HCT116 (cell line): ENCODE data around the gene POLR3H. TPM values are rescaled to one million over a fixed set of nuclear protein-coding genes. Genes with fewer than 3 reads are reported as not detected.

ENCODE experiments used
- ATAC-seq: fragments of 200-7000 bp; cut with Tn5 transposase; 2 replicates; pipeline ENCODE4 v1.9.1; 2020; ENCODE audit warnings: mild to moderate bottlenecking, moderate library complexity
- BruUV-seq: library from RNA; stranded (reverse); fragments of 400-500 nt; replicated peaks from 2 replicates; lab custom pipeline; 2021; lab: Mats Ljungman, UMichigan
- CTCF ChIA-PET: fragments of 300-600 bp; sonication (Branson Sonifier 250); formaldehyde crosslinking; loops from one replicate; lab custom pipeline; 2021; ENCODE audit warnings: antibody characterized with exemption; lab: Charles Lee
- POLR2A ChIA-PET: fragments of 300-600, 350-600 bp; sonication (Branson Sonifier 250); formaldehyde crosslinking; loops from one replicate; lab custom pipeline; 2021; ENCODE audit warnings: antibody characterized with exemption; lab: Charles Lee
- RAD21 ChIA-PET, 2 experiments: fragments of 300-600 bp; sonication (Branson Sonifier 250); formaldehyde crosslinking; loops; one replicate each; lab custom pipeline; 2023; ENCODE audit warnings: low total read pairs in 2 of 2; ENCODE audit not compliant: uncharacterized antibody in 2 of 2, unreplicated experiment in 2 of 2, low non-redundant PET in 1 of 2; lab: Charles Lee
- DNase-seq: peaks from one replicate; pipeline ENCODE4 v3.0.0-alpha.2; 2010; ENCODE audit warnings: low read depth, low spot score
- H2AFZ ChIP-seq: fragments of 200-600 bp; shearing (Covaris generic), sonication (generic); 2 replicates; pipeline ENCODE4 v1.6.1; 2017; ENCODE audit warnings: low read depth, mixed run types, mixed read lengths, antibody characterized with exemption, low read length; ENCODE audit not compliant: poor library complexity, severe bottlenecking
- H3K27ac ChIP-seq: 2 replicates; pipeline ENCODE4 v1.5.1; 2012; ENCODE audit warnings: low read depth, low read length
- H3K27me3 ChIP-seq: fragments of 200-600 bp; sonication (generic); 2 replicates; pipeline ENCODE4 v1.6.1; 2016; ENCODE audit warnings: mixed run types, low read length, mixed read lengths; ENCODE audit not compliant: insufficient read depth
- H3K36me3 ChIP-seq, 2 experiments: fragments of 200-500 bp in 1 of 2; fragments of 200-600 bp in 1 of 2; sonication (Bioruptor generic) in 1 of 2; sonication (generic) in 1 of 2; 2 replicates each; pipeline versions ENCODE4 v1.5.1 to v1.6.1; 2014 to 2016; ENCODE audit warnings: low read length in 2 of 2, inconsistent platforms in 1 of 2, mixed read lengths in 1 of 2, mixed run types in 1 of 2; ENCODE audit not compliant: insufficient read depth in 2 of 2, control insufficient read depth in 1 of 2
- H3K4me1 ChIP-seq, 2 experiments: fragments of 200-600 bp in 1 of 2; sonication (generic) in 1 of 2; 2 replicates each; pipeline versions ENCODE4 v1.5.1 to v1.6.1; 2012 to 2017; ENCODE audit warnings: low read length in 2 of 2, inconsistent platforms in 1 of 2, mild to moderate bottlenecking in 1 of 2, mixed read lengths in 1 of 2, mixed run types in 1 of 2, moderate library complexity in 1 of 2; ENCODE audit not compliant: insufficient read depth in 2 of 2, control insufficient read depth in 1 of 2
- H3K4me2 ChIP-seq: fragments of 200-600 bp; sonication (generic); 2 replicates; pipeline ENCODE4 v1.6.1; 2017; ENCODE audit warnings: mixed run types, low read length, mixed read lengths
- H3K4me3 ChIP-seq, 2 experiments: fragments of 200-600 bp in 1 of 2; sonication (generic) in 1 of 2; replicated peaks in 1 of 2; 2 replicates each; pipeline ENCODE4 v1.5.1; 2011 to 2016; ENCODE audit warnings: low read length in 2 of 2, control low read depth in 1 of 2, low read depth in 1 of 2, mild to moderate bottlenecking in 1 of 2, mixed read lengths in 1 of 2, mixed run types in 1 of 2
- H3K79me2 ChIP-seq: fragments of 200-600 bp; sonication (generic); 2 replicates; pipeline ENCODE4 v1.6.1; 2017; ENCODE audit warnings: mild to moderate bottlenecking, mixed run types, low read length, moderate library complexity, mixed read lengths; ENCODE audit not compliant: insufficient read depth
- H3K9ac ChIP-seq: fragments of 200-600 bp; sonication (generic); 2 replicates; pipeline ENCODE4 v1.6.1; 2016; ENCODE audit warnings: low read length, mixed read lengths
- H3K9me2 ChIP-seq: fragments of 200-600 bp; sonication (generic), shearing (Covaris generic); 2 replicates; pipeline ENCODE4 v1.6.1; 2017; ENCODE audit warnings: mixed run types, mild to moderate bottlenecking, moderate library complexity; ENCODE audit not compliant: insufficient read depth
- H3K9me3 ChIP-seq, 2 experiments: fragments of 200-500 bp in 1 of 2; fragments of 200-600 bp in 1 of 2; sonication (Bioruptor generic) in 1 of 2; sonication (generic) in 1 of 2; 2 replicates each; pipeline ENCODE4 v1.6.1; 2014 to 2017; ENCODE audit warnings: low read length in 2 of 2, mixed read lengths in 2 of 2, inconsistent platforms in 1 of 2, low read depth in 1 of 2, mild to moderate bottlenecking in 1 of 2, mixed run types in 1 of 2, moderate library complexity in 1 of 2; ENCODE audit not compliant: control insufficient read depth in 1 of 2, insufficient read depth in 1 of 2
- H4K20me1 ChIP-seq: fragments of 200-600 bp; sonication (generic), shearing (Covaris generic); 2 replicates; pipeline ENCODE4 v1.6.1; 2017; ENCODE audit warnings: mixed run types, mild to moderate bottlenecking, moderate library complexity; ENCODE audit not compliant: insufficient read depth
- CBX3 ChIP-seq: IDR thresholded peaks from 2 replicates; pipeline ENCODE4 v1.6.1; 2012; ENCODE audit warnings: low read depth
- EGR1 ChIP-seq: IDR thresholded peaks from 2 replicates; pipeline ENCODE4 v1.6.1; 2012; ENCODE audit warnings: low read depth
- ELF1 ChIP-seq: IDR thresholded peaks from 2 replicates; pipeline ENCODE4 v1.6.1; 2012; ENCODE audit warnings: low read depth, borderline replicate concordance
- EZH2phosphoT487 ChIP-seq: fragments of 200-600 bp; IDR thresholded peaks from 2 replicates; pipeline ENCODE4 v1.6.1; 2018; ENCODE audit warnings: antibody characterized with exemption, borderline replicate concordance
- JUND ChIP-seq: IDR thresholded peaks from 2 replicates; pipeline ENCODE4 v1.6.1; 2012
- POLR2A ChIP-seq: IDR thresholded peaks from 2 replicates; pipeline ENCODE4 v1.7.0; 2011; ENCODE audit warnings: borderline replicate concordance; ENCODE audit not compliant: insufficient read depth, insufficient read length; ENCODE audit errors: extremely low read depth
- POLR2AphosphoS5 ChIP-seq: IDR thresholded peaks from 2 replicates; pipeline ENCODE4 v1.6.1; 2011; ENCODE audit warnings: mild to moderate bottlenecking, low read depth, low read length, moderate library complexity
- RAD21 ChIP-seq: IDR thresholded peaks from 2 replicates; pipeline ENCODE4 v1.6.1; 2012; ENCODE audit warnings: low read depth, mild to moderate bottlenecking
- SIN3A ChIP-seq: IDR thresholded peaks from 2 replicates; pipeline ENCODE4 v1.6.1; 2012; ENCODE audit warnings: low read depth
- SP1 ChIP-seq: IDR thresholded peaks from 2 replicates; pipeline ENCODE4 v1.6.1; 2012; ENCODE audit warnings: low read depth
- SRF ChIP-seq: IDR thresholded peaks from 2 replicates; pipeline ENCODE4 v1.6.1; 2012; ENCODE audit warnings: low read depth
- TCF7L2 ChIP-seq: IDR thresholded peaks from 2 replicates; pipeline ENCODE4 v1.7.0; 2011; ENCODE audit warnings: borderline replicate concordance, inconsistent platforms; ENCODE audit not compliant: insufficient read depth, insufficient read length; ENCODE audit errors: extremely low read depth
- ZNF274 ChIP-seq: fragments of 200-500 bp; sonication (Bioruptor generic); IDR thresholded peaks from 2 replicates; pipeline ENCODE4 v1.6.1; 2014; ENCODE audit warnings: mild to moderate bottlenecking, low read depth, low read length, inconsistent platforms
- intact Hi-C: fragments of 100-400 bp; cut with micrococcal nuclease; formaldehyde crosslinking; loops from 2 replicates; pipeline ENCODE4 v1.10.0; 2022
- total RNA-seq: library from RNA; stranded (reverse); gene quantifications from one replicate; pipeline ENCODE4 v1.2.1, GENCODE V29; 2021; ENCODE audit not compliant: unreplicated experiment
- TF ChIP-seq, protein P1 (sequence below): IDR thresholded peaks from 2 replicates; pipeline ENCODE4 v1.6.1; 2012; ENCODE audit warnings: low read depth
- TF ChIP-seq, protein P2 (sequence below): IDR thresholded peaks from 2 replicates; pipeline ENCODE4 v1.6.1; 2011; ENCODE audit warnings: mild to moderate bottlenecking, low read length, moderate library complexity; ENCODE audit not compliant: insufficient replicate concordance; ENCODE audit errors: extremely low read depth
- TF ChIP-seq, protein P3 (sequence below): IDR thresholded peaks from 2 replicates; pipeline ENCODE4 v1.6.1; 2012

POLR3H gene
- total RNA-seq, 1 experiment from 2014 or later = 62.1 TPM

DNA sequence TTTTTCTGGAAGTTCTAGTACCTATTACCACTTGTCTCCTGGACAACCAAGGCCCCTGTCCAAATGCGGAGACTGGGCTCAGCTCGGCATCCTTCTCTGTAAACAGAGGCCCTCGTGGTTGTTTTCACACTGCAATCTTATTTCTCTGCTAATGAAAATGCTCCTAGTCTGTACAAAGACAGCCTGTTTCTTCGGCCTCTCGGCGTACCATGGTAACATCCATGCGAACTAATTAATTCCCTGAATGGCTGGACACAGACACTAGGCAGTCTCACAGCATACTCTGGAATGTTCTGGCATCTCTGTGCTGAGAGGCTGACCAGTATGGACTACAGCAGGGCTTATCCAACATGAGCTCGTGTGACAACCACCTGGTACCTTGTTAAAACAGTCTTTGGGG lies 5.7 kb downstream of the POLR3H start:
- H3K9me3 ChIP-seq = no peaks in the 10 kb centered on the region
- TF ChIP-seq POLR2A (no peak), CBX3 (no peak), SIN3A (no peak), EGR1 (no peak), EZH2phosphoT487 (no peak), SP1 (no peak), JUND (no peak), ZNF274 (no peak), ELF1 (no peak), RAD21 (no peak), TCF7L2 (no peak), SRF (no peak), POLR2AphosphoS5 (no peak)
- TF ChIP-seq, protein P1, sequence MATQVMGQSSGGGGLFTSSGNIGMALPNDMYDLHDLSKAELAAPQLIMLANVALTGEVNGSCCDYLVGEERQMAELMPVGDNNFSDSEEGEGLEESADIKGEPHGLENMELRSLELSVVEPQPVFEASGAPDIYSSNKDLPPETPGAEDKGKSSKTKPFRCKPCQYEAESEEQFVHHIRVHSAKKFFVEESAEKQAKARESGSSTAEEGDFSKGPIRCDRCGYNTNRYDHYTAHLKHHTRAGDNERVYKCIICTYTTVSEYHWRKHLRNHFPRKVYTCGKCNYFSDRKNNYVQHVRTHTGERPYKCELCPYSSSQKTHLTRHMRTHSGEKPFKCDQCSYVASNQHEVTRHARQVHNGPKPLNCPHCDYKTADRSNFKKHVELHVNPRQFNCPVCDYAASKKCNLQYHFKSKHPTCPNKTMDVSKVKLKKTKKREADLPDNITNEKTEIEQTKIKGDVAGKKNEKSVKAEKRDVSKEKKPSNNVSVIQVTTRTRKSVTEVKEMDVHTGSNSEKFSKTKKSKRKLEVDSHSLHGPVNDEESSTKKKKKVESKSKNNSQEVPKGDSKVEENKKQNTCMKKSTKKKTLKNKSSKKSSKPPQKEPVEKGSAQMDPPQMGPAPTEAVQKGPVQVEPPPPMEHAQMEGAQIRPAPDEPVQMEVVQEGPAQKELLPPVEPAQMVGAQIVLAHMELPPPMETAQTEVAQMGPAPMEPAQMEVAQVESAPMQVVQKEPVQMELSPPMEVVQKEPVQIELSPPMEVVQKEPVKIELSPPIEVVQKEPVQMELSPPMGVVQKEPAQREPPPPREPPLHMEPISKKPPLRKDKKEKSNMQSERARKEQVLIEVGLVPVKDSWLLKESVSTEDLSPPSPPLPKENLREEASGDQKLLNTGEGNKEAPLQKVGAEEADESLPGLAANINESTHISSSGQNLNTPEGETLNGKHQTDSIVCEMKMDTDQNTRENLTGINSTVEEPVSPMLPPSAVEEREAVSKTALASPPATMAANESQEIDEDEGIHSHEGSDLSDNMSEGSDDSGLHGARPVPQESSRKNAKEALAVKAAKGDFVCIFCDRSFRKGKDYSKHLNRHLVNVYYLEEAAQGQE = no peak
- TF ChIP-seq, protein P2, sequence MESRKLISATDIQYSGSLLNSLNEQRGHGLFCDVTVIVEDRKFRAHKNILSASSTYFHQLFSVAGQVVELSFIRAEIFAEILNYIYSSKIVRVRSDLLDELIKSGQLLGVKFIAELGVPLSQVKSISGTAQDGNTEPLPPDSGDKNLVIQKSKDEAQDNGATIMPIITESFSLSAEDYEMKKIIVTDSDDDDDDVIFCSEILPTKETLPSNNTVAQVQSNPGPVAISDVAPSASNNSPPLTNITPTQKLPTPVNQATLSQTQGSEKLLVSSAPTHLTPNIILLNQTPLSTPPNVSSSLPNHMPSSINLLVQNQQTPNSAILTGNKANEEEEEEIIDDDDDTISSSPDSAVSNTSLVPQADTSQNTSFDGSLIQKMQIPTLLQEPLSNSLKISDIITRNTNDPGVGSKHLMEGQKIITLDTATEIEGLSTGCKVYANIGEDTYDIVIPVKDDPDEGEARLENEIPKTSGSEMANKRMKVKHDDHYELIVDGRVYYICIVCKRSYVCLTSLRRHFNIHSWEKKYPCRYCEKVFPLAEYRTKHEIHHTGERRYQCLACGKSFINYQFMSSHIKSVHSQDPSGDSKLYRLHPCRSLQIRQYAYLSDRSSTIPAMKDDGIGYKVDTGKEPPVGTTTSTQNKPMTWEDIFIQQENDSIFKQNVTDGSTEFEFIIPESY = no peak
- TF ChIP-seq, protein P3, sequence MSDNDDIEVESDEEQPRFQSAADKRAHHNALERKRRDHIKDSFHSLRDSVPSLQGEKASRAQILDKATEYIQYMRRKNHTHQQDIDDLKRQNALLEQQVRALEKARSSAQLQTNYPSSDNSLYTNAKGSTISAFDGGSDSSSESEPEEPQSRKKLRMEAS = no peak
- H3K36me3 ChIP-seq = peaks cover 29 to 43% of the 10 kb centered on the region in 2 experiments
- H3K27me3 ChIP-seq = no peaks in the 10 kb centered on the region
- H3K4me1 ChIP-seq = peaks cover 8 to 12% of the 10 kb centered on the region in 2 experiments
- no peak overlapping the region for H2AFZ ChIP-seq
- CTCF ChIA-PET = no interaction called here
- ATAC-seq (no peak), DNase-seq (no peak)
- POLR2A ChIA-PET = no interaction called here
- RAD21 ChIA-PET = no interaction called here
- H4K20me1 ChIP-seq = peaks cover 6% of the 10 kb centered on the region; the same call in 1 of the 2 replicates
- no peak overlapping the region for H3K27ac ChIP-seq
- H3K79me2 ChIP-seq = peaks cover 87% of the 10 kb centered on the region
- H3K4me2 ChIP-seq = no peak overlapping the region
- no peak overlapping the region for H3K4me3 ChIP-seq
- no peak overlapping the region for H3K9ac ChIP-seq
- intact Hi-C loops = no loop called here
- BruUV-seq = no TSS peak
- no peaks in the 10 kb centered on the region for H3K9me2 ChIP-seq
